Stimulated activated CD4-positive, alpha-beta T cell treated with anti-CD3 and anti-CD28 coated beads, Interleukin-1b, Interleukin-23, amount 100 ng/mL, for 24 hours (primary cell): ENCODE measurements around the gene RELN.

Experiments
- DNase-seq, 4 experiments: peaks; one replicate each; pipeline ENCODE4 v3.0.0-alpha.2; 2020; ENCODE audit warnings: low read depth in 4 of 4, low spot score in 1 of 4

The RELN gene

GRCh38 chr7:103644319-103644718 is 345.1 kb downstream of the RELN start:
- no peak for DNase-seq

DNA sequence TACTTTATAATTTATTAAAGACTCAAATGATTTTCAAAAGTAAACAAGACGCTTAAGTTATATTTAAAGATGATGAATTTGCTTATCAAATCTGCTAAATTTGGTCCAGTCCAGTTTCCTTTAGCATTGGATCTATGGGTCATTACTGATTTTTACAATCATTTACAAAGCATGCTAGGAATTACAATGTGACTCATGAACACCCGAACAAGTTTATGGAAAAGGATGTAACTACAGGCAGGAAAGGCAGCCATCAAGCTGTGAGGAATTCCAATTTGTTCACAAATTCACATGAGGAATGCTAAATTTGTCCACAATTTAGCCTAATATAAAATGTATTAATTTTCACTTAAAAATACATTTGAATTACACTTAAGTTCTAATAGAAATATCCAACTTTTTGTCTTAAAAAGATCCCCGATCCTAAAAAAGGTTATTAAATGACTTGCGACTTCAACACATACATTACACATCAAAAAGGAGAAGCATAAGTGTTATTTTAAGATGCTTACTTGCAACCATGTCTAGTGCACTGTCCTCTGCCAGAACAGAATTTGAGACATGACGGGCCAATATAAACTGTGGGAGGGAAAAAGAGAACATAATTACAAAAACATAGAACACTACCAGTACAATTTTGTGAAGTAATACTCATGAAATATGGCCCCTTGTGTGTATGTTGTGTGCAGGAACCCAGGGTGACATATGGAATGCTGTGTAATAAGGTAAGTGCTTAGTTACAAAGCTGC is 349.3 kb downstream of the RELN start:
- no peak for DNase-seq

DNA sequence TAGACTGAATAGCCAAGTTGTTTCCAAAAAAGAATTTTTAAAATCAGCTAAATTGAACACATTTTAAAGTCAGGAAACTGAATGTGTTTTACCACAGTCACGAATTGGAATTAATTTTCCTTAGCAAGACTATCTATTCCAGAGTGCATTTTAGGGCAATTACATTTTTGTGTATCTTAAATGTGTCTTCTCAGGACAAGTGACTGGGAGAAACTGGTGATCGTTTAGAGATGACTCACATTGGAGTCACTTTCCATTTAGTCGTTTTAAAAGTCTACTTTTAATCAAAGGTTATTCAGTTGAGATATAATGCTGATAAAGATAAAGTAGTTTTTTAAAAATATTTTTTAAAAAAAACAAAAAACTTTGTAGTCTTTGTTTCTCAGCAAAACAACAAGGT is 351.7 kb downstream of the RELN start:
- DNase-seq = no peak

DNA sequence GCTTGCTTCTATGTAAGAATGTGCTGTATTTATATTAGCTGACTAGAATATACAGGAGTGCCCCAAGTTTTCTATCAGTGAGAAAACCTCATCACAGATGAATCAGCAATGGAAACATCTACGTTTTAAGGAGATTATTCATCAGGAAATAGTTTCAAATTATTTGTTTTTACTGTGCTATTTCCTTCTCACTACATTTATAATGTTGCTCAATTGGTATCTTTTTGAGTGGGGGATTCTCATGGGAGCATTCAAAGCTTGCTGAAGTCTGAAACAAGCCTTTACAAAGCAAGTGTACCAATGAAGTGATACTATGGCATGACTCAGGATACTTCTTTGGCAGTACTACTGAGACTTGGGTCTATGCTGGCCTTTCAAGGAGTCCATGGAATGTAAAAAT is 352.4 kb downstream of the RELN start:
- no peak for DNase-seq

- no peak for DNase-seq
These were observed 353.3 kb downstream of the RELN start for GRCh38 chr7:103636153-103636552.

DNA sequence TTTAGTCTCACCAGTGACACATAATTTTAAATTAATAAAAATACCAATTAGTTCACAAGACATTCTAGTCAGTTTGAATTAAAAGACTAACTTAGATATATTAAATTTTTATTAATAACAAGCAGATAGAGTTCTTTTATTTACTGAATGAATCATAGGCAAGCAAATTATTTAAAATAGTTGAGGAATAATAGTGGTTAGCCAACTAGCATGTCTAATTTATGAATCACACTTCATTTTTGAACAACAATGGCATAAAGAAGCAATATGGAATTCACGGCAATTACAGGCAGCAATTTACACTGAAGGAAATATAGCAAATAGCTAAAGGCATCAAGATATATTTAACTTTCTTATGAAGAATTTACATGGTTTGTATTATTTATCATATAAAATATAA is 356.5 kb downstream of the RELN start:
- DNase-seq = no peak

GRCh38 chr7:103632005-103632639 is 357.3 kb downstream of the RELN start:
- no peak for DNase-seq

DNA sequence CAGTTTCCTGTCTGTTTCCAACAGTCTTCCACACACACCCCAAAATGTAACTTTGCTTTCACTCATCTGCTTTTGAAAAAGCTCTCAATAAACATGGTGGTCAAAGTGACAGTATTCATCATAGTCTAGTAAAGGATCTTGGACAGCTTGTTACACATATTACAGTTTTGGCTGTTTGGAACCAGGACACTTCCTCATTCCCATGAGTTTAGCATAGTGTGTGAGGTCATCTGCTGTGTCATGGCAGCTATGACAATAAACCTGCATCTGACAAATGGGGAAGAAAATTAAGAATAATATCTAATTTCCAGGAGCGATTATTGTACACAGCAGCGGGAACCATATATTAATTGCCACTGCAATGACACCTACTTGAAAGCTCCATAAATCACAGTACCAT is 359.1 kb downstream of the RELN start:
- DNase-seq = no peak

DNA sequence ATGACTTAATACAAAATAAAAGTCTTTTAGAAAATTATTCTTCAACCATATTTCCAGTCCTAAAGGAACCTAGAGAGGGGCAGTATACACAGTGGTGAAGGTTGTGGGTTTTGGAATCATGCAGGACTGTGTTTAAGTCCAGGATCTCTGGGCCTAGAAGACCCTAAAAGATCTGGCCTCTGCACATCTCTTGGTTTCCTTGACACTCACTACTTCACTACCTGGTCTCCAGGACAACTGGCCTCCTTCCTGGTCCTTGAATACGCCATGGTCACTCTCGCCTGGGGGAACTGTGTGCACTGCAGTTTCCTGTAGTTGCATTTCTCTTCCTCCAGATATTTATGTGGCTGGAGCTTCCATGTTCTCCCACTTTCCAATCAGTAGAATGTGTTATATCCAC is 360.7 kb downstream of the RELN start:
- DNase-seq = no peak

DNA sequence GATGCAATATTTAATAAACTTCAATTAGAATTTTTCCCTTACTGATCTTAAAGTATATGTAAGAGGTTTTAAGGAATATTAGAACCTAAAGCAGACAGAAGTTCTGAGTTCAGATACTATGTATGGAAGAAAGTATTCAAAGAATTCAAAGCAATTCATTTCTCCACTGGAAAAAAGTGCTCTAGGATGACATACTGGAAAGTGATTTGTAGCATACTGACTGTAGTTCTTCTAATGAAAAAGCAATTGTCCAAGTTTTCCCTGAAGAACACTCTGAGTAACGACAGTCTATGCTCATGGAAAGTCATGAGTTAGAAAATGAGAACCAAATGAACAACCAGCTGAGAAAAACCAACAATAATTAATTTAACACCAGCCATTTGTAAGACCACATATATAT is 362.7 kb downstream of the RELN start:
- DNase-seq = no peak

GRCh38 chr7:103622274-103622673 is 367.2 kb downstream of the RELN start:
- no peak for DNase-seq

- no peak for DNase-seq
These were observed 375.5 kb downstream of the RELN start for GRCh38 chr7:103613655-103614642.

DNA sequence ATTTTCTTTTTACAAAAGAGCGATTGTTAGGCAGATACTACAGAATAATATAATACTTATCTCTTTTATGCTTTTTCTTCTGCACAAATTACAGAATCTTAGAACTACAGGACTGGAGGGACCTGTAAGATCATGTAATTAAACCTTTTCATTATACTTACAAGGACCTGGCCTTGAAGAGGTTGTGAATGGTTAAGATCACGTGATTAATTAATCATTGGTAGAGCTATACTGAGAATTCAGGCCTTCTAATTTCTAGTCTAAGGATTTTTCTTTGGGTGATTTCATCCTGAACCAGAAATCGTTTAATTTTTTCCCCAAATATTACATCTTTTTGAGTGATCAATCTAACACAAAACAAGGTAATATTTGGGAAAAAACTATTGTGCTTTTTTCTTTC is 379.7 kb downstream of the RELN start:
- DNase-seq = no peak

GRCh38 chr7:103605640-103606039 is 383.8 kb downstream of the RELN start:
- no peak for DNase-seq

- DNase-seq = no peak
These were observed 391.0 kb downstream of the RELN start for GRCh38 chr7:103598326-103598905.

GRCh38 chr7:103597606-103598005 is 391.9 kb downstream of the RELN start:
- no peak for DNase-seq

GRCh38 chr7:103594186-103594585 is 395.3 kb downstream of the RELN start:
- no peak for DNase-seq

DNA sequence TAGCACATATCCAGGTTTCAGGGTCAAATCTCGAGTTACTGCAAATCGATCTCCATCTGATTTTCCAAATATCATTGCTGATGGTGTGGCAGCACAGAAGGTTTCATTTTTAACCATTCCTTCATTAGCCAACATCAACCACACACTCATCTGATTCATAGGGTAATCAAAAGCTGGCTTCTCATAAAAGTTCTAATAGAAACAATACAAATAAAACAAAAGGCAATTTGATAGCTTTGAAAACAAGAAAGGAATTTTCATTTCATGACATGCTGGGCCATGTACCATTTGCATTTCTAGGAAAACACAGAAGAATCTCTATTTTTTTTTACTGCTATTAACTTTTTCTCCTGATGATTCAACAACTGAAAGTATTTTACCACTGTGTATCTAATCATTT is 395.8 kb downstream of the RELN start:
- no peak for DNase-seq

GRCh38 chr7:103592844-103593243 is 396.6 kb downstream of the RELN start:
- DNase-seq = no peak

- DNase-seq = no peak
These were observed 397.3 kb downstream of the RELN start for GRCh38 chr7:103592187-103592586.

DNA sequence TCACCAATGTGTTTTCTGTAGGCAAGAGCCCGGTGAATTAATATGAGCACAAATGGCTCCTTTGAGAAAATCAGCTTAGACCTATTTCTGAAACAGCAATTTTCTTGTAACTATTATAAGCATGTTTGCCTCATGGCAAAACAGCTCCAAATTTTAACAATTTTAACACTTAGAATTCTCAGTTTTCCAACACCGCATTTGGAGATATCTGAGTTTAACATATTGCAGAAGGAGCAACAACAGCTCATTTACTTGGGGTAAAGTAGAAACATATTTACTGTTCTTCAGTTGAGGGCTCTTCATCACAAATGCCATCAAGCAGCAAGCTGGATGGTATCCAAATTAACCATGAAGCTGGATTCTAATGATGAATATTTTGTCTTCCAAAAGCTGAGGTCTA is 409.4 kb downstream of the RELN start:
- DNase-seq = no peak
